GM12874 (cell line): ENCODE data around the gene CCSER1.

ENCODE experiments used
- CTCF ChIP-seq: IDR thresholded peaks from 2 replicates; pipeline ENCODE4 v1.5.1; 2011; ENCODE audit warnings: low read depth, mild to moderate bottlenecking, control low read depth, low read length, moderate library complexity; ENCODE audit not compliant: insufficient read depth

The CCSER1 gene

GRCh38 chr4:91322961-91323360 is 1195.8 kb downstream of the CCSER1 start:
- TF ChIP-seq CTCF: no peak

- no peak for TF ChIP-seq CTCF
Measured at GRCh38 chr4:91325495-91325894, 1198.3 kb downstream of the CCSER1 start.

DNA sequence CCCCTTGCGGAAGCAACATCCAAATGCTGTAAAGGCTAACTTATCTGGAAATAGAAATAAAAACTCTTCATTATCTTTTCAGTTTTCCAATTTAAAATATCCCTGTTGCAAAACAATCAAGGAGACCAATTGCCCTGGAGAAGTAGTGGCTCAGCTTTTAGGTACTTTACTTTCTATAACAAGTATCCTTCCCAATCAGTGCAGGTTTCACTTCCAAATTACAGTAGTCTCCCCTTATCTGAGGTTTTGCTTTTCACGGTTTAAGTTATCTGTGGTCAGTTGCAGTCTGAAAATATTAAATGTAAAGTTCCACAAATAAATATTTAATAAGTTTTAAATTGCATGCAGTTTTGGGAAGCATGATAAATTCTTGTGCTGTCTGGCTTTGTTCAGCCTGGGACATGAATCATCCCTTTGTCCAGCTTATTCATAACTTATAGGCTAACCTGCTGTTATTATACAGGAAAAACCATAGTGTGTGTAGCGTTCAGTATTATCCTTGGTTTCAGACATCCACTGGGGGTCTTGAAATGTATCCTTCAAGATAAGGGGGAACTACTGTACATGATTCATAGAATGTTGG is 1203.5 kb downstream of the CCSER1 start:
- no peak for TF ChIP-seq CTCF

DNA sequence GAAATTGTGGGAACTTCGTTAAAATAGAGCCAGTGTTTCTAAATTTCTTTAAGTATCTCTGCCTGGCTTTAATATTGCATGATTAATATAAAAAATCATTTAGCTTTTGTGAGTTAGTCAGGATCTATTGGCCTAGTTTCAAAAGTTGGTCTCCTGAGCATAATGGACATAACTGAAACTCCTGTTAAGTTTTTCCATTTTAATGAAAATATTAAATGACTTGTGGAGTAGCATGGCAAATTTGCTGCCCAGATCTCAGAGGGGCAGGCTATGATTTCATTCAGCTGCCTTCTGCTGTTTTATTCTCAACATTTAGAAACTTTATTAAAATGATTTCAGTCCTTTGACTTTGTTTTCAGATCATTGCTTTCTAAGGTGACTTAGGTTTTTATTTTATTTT is 1213.6 kb downstream of the CCSER1 start:
- TF ChIP-seq CTCF: no peak

DNA sequence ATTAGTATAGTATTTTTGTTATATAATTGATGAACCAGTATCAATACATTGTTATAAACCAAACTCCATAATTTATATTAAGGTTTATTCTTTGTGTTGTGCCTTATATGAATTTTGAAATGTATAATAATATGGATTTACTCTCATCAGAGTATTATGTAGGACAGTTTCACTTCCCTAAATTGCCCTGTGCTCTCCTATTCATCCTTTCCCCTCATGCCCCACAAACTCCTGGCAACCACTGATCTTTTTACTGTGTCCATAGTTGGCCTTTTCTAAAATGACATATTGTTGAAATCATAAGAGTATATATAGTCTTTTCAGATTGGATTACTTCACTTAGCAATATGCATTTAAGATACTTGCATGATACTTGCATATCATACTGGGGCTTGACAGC is 1218.4 kb downstream of the CCSER1 start:
- TF ChIP-seq CTCF: no peak

DNA sequence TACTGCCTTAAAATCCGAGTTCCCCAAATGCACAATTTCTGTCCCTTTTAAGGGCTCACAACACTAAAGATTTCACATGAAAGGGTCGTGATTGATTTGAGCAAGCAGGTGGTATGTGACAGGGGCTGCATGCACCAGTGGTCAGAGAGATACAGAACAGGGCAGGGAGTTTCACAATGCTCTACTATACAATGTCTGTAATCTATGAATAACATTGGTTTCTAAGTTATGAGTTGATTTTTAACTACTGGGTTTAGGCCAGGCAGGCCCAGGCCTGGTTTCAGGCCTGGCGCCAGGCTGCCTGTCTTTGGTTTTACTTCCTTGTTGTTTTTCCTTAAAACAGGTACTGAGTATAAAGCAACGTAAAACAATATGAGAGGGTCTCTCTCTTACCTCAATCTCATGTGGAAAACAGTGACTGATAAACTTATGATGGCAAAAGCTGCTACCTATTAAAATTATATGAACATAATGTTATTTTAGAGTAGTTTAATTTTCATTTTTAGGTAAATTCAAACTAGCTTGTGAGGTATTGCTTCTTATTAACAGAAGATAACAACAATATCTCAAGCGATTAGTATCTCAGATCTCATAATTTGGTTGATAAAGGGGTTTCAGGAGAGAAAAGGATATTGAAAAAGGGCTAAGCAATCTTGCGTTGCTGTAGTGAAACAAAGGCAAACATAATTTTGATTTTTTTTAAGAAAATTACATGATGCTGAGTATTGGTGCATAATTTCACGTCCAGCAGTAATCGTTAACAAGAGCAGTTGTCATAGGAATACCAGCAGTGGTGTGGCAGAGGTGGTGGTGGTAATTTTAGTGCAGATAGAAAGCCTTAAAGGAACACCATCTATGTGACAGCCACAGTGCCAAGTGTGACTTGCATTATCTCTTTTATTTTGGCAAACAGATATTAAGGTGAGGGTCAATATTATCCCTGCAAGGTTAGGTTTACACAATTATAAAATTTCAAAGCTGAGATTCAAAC is 1232.1 kb downstream of the CCSER1 start:
- TF ChIP-seq CTCF: no peak

GRCh38 chr4:91362125-91362524 is 1234.9 kb downstream of the CCSER1 start:
- no peak for TF ChIP-seq CTCF
